Measurements from ENCODE around the gene SLC2A14.

GRCh38 chr12:7915661-7916403 is 43.1 kb upstream of the SLC2A14 start:
- TF ChIP-seq POLR2A (IDR thresholded peaks at IDR 0.05; ENCODE audit: low read depth, low read length) (no peak), POLR2AphosphoS5 (IDR thresholded peaks at IDR 0.05; ENCODE audit: low read depth, low read length) (no peak), TAF1 (IDR thresholded peaks at IDR 0.05; ENCODE audit: borderline replicate concordance, low read depth, low read length) (no peak)

Measured in GM12892 (cell line).